CD4-positive, alpha-beta T cell treated with Interleukin-12 subunit alpha and Interleukin-12 subunit beta, for 1 hour (primary cell): Measurements from ENCODE around the gene CLMN.
A peak's percentile ranks its signal among the peaks of the same experiment; 100 is the strongest.

ENCODE experiments used
- DNase-seq: peaks from one replicate; pipeline ENCODE4 v3.0.0-alpha.2; 2020

CLMN gene, protein sequence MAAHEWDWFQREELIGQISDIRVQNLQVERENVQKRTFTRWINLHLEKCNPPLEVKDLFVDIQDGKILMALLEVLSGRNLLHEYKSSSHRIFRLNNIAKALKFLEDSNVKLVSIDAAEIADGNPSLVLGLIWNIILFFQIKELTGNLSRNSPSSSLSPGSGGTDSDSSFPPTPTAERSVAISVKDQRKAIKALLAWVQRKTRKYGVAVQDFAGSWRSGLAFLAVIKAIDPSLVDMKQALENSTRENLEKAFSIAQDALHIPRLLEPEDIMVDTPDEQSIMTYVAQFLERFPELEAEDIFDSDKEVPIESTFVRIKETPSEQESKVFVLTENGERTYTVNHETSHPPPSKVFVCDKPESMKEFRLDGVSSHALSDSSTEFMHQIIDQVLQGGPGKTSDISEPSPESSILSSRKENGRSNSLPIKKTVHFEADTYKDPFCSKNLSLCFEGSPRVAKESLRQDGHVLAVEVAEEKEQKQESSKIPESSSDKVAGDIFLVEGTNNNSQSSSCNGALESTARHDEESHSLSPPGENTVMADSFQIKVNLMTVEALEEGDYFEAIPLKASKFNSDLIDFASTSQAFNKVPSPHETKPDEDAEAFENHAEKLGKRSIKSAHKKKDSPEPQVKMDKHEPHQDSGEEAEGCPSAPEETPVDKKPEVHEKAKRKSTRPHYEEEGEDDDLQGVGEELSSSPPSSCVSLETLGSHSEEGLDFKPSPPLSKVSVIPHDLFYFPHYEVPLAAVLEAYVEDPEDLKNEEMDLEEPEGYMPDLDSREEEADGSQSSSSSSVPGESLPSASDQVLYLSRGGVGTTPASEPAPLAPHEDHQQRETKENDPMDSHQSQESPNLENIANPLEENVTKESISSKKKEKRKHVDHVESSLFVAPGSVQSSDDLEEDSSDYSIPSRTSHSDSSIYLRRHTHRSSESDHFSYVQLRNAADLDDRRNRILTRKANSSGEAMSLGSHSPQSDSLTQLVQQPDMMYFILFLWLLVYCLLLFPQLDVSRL

DNA sequence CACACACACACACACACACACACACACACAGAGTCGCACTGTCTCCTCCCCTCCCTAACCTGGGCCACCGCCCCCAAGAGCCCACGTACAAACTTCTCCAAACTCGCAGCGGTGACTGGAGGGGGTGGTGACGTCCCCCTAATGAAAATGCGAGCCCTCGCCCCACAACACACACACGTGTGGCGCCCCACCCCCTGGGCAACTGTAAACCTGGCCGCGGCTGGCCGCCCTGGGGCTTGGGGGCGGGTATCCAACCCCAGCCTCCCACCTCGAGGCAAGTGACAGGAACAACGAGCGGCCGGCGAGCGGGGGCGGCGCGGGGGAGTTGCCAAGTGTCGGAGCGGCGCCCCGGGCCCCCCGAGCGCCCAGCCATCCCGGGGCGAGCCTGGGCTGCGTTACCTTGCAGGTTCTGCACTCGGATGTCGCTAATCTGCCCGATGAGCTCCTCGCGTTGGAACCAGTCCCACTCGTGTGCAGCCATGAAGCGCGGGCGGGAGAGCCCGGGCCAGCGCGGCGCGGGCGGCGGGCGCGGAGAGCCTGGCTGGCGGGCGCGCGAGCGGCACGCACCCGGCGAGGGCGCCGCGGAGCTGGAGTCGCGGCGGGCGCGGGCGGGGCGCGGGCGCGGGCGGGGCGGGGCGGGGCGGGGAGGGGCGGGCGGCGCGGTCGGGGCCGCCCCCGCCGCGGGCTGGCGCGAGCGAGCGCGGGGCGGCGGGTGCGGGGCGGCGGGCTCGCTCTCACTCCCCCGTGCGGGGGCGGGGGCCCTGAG, at the start of gene CLMN:
CLMN (minus strand) TSS at position 597 of the 766 bp plus-strand sequence; CDS start at position 481, 116 bp downstream.
- DNase-seq: peak; percentile 38

DNA sequence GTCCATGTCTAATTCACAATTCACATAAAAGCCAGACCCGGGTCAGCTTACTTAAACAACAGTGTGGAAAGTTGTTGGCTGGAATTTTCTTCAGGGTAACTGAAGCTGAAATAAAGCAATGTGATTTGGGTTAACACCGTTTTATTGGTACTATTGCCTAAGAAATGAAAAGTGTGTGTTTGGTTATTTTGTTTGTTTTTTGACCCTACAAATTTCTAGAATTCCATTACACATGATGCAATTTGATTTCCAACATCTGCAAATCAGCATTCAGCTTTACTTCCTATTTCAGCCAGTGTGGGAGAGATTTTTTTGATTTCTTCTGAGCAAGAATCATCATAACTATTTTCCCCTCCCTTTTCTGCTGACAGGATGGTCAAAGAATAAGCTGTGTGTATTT, 45.7 kb upstream of the CLMN start:
- DNase-seq: no peak

DNA sequence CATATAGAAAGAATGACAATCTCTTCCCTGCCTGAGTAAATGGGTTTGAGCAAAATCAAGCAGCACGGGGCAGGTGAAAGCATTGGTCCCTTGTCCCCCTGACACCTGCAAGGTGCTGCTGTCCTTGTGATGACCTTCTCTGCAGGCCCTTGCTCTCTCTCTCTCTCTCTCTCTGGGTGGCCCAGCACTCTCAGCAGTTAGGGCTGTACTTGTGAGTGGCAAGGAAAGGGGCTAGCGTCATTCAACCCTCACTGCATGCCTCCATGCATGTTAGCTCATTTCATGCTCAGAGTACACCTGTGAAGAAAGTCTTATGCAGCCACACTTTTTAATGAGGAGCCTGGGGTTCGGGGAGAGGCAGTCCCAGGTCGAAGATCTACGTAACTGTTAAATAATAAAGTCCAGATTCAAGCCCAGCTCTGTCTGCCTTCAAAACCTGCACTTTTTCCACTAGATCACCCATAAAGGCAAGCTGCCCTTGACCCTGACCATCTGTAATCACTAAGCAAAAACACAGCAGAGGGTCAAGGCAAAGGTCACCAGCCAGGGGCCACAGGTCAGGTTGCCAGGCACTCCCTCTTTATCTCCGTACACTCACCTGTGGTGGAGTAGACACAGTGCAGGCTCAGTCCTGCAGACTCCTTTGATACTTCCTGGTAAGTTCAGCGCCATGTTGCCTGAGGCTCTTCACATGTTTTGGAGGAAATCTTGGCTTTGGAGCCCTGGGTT, 44.9 kb upstream of the CLMN start:
- no peak for DNase-seq

DNA sequence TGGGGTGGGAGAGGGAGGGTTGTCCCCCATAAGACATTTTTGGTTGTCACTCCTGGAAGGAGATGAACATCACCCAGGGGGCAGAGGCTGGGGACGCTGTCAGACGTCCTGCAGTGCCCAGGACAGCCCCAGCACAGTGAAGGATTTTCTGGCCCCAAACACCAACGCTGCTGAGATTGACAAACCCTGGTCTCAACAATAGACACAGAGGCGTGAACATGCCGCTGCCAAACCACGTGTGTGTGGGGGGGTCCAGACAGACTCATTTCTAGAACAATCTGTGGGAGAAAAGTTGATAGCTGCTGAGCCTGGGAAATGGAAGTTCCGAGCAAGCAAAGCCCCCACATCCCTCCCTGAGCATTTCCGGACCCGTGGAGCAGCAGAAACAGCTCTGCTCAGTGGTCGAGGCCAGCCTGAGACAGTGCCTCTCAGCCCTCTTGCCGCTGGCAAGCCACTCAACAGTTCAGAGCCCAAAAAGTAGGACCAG, 43.8 kb upstream of the CLMN start:
- no peak for DNase-seq

DNA sequence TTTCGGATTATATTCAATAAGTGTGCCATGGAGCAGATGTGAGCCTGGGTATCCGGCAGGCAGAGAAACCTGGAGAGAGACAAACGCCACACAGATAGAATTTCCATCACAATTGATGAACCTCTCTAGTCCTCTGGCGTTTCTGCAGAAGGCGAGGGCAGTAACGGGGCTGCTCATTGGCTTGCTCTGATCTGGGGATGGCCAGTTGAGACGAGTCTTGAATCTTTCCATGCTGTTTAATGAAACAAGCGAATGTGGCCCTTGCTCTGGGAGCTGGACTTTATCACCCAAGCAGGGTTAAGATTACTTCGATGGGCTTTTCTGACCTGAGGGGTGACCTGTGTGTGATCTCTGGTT, 42.4 kb upstream of the CLMN start:
- no peak for DNase-seq

DNA sequence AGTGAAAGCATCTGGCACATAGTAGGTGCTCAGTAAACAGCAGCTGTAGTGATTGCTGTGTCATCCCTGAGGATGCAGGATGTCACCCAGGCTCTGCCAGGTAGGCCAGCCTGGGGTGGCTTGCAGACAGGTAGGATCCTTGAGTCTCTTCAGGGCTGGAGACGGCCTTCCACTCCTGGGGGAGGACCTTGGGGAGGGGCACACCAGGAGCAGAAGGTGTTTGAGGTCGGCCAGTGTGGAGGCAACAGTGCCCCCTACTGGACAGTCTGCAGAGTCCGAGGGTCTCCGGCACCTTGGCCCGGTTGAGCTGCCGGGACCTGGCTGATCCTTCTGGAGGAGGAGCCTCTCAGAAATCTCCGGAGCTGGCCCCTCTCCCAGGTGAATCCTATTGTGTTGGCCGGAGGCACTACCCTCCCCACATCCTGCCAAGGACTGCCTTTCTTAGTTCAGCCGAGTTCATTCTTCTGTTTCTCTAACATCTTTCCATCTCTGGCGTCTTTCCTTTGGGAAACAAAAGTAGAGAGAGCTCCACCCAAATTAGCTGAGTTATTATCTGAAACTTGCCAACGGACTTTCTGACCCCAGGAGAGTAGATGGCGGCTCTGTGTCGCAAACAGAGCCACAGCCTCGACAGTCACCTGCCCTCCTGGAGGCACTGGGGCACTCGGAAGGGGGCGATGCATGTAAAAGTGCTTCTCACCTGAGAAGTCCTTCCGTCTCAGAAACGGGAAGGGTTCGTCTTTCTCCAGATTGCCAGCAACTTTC, 41.8 kb upstream of the CLMN start:
- peak; percentile 14 for DNase-seq

DNA sequence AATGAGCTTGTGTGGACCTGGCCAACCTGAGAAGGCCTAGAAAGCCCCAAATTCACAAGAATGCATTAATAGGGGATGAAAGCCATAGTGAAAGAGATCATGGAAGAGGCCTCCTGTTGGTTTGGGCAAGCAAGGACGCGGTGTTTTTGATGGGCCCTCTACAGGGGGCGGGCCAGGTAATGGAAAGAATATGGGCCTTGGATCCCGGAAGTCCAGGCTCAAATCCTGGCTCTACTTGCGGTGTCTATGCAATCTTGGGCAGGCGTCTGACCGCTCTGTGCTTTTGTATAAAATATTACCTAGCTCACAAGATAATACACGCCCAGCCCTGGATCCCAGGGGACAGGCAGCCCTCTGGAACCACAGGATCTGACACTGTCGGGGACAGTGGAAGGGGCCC, 41.1 kb upstream of the CLMN start:
- DNase-seq: no peak

DNA sequence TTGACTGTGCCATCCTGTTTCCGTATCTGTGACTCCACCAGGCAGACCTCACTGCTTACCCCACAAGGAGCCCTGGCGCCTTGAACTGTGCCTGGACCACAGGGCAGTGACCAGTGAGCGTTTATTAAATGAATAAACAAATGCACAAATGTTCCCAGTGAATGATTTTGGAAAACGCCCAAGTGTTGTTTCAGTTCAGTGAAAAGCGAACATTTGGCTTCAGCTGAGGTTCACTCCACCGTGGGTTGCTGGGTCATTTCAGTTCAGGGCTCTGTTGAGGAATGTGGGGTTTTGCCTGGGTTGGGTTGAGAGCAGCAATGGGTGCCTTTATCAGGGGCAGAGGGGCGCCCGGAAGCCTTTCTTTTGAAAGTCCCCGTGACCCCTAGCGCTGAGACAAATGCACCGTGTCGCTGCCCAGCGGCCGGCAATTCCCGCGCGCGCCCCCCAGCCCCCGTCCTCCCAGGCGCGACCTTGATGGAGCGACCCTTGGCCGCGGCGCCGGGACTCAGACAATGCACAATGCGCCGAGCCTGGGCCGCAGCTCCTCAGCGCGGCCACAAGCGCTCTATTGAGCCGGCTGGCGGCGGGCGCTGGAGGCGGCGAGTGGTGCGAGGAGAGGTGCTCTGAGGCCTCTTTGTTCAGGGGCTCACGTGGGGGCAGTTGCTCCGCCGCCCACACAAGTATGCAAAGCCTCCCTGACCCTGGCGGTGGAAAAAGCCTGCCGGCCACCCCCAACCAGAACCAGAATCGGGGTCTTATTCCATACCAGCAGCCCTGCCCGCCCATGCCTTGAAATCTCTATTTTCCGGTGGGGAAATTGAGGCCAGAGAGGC, 40.5 kb upstream of the CLMN start:
- no peak for DNase-seq

DNA sequence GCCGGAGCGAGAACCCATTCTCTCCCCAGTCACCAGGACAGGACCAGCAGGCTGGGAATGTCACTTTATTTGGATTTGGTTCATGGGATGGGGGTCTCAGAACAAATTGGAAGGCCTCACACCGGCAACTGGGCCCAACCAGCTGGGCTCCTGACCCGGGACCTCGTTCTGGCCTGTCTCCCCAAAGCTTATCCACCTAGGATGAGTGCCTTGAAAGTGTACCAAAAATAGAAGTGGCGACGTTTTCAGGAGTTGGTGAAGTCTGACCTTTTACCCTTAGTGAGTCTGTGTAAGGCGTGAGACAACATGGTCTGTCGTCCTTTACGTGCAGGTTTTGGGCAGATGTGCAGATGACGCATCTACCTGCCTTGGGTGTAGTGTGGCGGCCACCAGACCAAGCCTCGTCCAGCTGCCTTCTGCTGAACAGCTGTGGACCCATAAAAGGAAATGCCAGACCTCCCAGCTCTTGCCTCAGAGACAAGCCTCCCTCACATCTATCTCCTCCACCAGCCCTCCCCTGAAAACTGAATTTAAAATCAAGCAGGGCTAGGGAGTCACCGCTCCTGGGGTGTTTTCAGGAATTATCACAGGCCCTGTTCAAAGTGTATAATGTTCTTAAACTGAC, 36.6 kb upstream of the CLMN start:
- no peak for DNase-seq

DNA sequence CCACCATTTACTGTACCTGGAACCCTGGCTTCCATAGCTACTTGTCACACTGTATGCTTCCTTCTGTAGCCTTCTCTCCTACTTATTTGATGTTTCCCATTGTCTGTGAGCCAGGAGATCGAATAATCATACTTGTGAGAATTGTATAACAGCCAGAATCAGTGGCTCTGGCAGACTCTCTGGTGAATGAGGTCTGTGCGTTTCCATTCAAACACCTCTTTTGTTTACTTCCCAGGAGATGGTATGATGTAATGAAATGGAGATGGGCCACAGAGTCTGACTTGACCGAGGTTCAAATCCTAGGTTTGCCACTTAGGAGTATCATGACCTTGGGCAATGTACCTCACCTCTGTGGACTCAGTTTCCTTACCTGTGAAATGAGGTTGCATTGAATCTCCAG, 35.7 kb upstream of the CLMN start:
- DNase-seq: no peak

DNA sequence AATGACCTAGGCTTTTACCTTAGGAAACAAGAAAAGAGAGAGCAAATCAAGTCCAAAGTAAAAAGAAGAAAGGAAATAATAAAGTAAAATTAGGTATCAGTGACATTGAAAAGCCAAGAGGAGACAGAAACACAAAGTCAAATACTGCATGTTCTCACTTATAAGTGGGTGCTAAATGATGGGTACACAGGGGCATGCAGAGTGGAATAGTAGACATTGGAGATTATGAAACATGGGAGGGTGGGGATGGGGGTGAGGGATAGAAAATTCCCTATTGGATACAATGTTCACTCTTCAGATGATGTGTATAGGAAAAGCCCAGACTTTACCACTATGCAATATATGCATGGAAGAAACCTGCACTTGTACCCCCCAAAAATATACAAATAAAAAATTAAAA, 35.1 kb upstream of the CLMN start:
- no peak for DNase-seq

DNA sequence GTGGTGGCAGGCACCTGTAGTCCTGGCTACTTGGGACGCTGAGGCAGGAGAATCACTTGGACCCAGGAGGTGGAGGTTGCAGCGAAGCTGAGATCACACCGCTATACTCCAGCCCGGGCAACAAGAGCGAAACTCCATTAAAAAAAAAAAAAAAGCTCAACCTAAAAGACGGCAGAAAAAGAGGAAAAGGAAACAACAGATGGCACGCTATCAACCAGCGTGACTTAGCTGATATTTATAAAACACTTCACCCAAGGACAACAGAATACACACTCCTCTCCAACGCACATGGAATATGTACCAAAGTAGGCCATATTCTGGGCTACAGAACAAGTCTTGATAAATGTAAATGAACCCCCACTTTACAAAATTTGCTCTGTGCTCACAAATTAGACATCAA, 34.0 kb upstream of the CLMN start:
- DNase-seq: no peak

DNA sequence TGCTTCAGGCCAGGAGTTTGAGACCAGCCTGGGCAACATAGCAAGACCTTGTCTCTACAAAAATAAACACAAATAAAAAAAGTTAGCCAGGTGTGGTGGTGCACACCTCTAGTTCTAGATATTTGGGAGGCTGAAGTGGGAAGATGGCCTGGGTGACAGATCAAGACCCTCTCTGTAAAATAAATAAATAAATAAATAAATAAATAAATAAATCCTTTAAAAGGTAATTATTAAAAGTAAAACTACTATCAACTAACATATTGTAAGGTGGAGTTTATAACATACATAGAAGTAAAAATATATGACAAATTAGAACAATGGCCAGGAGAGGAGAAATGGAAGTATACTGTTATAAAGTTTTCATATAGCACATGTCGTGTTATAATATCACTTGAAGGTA, 33.3 kb upstream of the CLMN start:
- DNase-seq: no peak

DNA sequence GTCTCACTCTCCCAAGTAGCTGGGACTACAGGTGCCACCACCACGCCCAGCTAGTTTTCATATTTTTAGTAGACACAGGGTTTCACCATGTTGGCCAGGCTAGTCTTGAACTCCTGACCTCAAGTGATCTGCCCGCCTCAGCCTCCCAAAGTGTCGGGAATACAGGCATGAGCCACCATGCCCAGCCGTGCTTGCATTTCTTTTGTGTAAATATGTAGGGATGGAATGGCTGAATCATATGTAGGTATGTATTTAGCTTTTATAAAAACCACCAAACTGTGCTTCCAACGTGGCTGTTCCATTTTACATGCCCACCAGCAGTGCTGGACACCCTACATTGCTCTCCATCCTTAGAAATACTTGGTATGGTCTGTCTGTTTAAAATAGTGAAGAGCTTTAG, 32.8 kb upstream of the CLMN start:
- DNase-seq: no peak

DNA sequence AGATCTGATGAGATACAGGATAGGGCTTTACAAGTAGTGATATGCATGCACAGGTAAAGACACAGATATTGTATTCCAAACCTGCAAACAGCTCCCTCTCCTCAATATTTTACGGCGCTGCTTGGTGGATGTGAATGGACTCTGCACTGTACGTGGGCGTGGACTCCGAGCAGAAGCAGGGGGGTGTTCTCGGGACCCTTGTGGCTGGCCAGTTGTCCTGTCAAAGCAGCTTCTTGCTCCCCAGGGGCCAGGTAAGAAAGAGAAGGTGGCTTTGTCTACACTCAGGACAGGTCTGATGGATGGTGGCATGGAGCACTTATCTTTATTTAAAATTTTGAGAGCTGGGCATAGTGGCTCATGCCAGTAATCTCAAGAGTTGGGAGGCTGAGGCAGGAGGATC, 29.5 kb upstream of the CLMN start:
- no peak for DNase-seq

DNA sequence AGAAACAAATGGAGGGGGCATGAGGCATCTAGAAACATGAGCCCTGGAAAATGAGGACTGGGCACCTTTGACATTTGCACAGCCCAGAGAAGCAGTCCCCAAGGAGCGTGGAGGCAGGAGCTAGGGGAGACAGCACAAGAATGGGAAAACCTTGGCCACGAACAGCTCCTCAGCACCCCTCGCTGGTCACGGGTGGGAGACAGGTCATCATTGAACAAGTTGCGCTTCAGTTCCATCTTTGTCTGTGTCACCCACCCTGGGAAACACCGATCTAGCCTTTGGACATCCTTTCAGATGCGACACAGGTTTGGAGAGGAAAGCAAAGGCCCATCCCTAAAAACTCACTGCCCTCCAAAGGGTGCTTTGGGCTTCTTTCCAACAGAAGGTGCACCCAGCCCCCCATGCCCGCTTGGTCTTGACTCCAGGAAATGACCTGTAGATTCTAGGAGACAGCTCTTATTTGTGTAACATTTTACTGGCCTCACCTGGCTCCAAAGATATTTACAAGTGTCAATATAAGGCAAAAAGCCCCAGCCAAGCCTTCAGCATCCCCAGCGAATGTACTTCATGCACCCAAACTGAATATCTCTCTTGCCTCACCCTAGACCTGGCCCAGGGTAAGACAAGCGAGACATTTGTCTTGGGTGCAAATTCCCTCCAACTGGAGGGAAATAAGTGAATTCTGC, 28.8 kb upstream of the CLMN start:
- no peak for DNase-seq

DNA sequence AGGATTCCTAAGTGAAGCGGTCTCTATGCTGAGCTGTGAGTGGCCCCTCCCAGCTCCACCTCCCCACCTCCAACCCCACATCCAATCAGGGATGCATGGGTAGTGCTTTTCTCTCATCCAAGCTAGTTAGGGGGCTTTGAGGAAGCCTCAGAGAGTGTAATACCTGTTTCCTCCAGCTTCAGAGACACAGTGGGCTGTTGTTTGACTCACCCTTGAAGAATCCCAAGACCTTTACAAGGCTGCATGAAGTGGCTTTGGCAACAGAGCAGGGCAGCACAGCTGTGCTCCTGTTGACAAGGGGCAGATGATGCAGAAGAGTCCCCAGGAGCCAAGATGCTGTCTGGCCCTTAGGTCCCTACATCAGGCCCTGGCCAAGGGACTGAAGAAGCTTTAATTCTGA, 27.1 kb upstream of the CLMN start:
- no peak for DNase-seq

DNA sequence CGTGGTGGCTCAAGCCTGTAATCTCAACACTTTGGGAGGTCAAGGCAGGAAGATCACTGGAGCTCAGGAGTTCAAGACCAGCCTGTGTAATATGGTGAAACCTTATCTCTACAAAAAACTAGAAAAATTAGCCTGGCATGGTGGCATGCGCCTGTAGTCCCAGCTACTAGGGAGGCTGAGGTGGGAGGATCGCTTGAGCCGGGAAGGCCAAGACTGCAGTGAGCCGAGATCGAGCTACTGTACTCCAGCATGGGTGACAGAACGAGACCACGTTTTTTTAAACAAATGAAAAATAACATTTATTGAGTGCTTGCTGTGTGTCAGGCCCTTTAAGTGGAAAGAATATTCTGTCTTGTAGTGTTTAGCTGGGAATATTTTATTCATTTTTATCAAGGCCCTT, 26.6 kb upstream of the CLMN start:
- DNase-seq: no peak

DNA sequence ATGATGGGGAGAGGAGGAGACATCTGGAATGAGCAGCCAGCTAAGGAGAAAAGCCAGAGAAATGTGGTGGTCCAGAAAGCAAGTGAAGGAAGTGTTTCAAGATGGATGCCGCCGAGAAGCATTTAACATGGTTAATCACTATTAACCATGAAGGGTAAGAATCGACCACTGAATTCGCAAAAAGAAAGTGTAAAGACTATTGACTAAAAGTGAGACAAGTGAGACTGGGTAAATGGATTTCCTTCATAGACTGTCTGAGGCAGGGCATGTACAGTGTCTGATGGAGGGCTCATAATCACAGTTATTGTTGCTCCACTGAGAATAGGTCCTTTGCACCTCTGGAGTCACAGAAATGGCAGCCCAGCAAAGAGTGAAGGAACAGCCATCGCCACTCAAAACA, 25.3 kb upstream of the CLMN start:
- no peak for DNase-seq

DNA sequence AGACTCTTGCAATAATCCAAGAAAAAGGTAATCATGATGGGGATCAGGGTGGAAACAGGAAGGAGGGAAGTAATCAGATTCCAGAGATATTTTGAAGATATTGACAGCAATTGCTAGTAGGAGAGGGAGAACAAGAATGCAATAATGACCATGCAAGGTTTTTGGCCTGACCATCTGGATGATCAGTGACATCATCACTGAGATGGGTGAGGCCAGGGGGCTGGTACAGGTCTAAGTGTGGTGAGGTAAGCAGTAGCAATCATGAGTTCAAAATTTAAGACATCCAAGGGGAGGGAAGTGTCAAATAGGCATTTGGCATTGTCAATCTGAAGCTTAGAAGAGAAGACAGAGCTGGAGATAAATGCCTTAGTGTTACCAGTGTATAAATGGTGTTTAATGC, 24.8 kb upstream of the CLMN start:
- DNase-seq: no peak
